ENCODE data around the gene CCL23.

GRCh38 chr17:35986643-35987042 lies 31.1 kb downstream of the CCL23 start, which contains the start of gene CCL14:
- TF ChIP-seq CTCF (conservative IDR thresholded peaks at IDR 0.05) (no peak), EZH2 (IDR thresholded peaks at IDR 0.05; ENCODE audit: low read depth) (no peak)
